AML-193 (cell line): ENCODE measurements around the gene KANSL1.
"Not testable (repeated sequence)": the region's sequence is repeated elsewhere in the genome, so short reads cannot be mapped to it uniquely, and the experiment has no call there.

Source experiments
- DNase-seq, 2 experiments: peaks; one replicate each; lab custom pipeline; 2025; lab: John Stamatoyannopoulos, UW

KANSL1 gene

DNA sequence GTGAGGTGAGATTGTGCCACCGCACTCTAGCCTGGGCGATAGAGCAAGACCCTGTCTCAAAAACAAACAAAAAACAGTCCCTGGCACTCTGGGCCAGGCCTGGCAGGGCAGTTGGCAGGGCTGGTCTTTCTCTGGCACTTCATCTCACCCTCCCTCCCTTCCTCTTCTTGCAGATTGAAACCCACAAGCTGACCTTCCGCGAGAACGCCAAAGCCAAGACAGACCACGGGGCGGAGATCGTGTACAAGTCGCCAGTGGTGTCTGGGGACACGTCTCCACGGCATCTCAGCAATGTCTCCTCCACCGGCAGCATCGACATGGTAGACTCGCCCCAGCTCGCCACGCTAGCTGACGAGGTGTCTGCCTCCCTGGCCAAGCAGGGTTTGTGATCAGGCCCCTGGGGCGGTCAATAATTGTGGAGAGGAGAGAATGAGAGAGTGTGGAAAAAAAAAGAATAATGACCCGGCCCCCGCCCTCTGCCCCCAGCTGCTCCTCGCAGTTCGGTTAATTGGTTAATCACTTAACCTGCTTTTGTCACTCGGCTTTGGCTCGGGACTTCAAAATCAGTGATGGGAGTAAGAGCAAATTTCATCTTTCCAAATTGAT is 169.3 kb downstream of the KANSL1 start:
- DNase-seq, result no peak

- DNase-seq, result not testable (repeated sequence)
Measured at GRCh38 chr17:46023366-46023765, 169.9 kb downstream of the KANSL1 start.

DNA sequence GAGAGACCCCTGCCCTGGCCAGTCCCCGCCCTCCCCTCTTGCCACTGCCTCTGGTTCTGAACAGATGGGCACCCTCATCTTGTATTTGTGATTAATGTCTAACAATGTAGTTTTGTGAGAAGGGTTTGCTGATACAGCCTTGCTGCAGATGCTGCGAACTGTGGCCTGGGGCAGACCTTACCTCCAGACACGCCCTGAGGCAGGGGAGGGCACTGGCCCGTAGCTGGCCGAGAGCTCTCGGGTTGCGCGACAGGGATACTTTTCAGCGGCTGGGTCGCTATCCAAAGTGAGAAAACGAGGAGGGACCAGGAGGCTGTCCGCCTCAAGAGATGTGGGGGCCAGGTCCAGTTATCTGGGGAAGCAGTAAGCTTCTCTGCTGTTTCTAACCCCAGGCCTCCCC is 172.2 kb downstream of the KANSL1 start:
- no peak for DNase-seq

DNA sequence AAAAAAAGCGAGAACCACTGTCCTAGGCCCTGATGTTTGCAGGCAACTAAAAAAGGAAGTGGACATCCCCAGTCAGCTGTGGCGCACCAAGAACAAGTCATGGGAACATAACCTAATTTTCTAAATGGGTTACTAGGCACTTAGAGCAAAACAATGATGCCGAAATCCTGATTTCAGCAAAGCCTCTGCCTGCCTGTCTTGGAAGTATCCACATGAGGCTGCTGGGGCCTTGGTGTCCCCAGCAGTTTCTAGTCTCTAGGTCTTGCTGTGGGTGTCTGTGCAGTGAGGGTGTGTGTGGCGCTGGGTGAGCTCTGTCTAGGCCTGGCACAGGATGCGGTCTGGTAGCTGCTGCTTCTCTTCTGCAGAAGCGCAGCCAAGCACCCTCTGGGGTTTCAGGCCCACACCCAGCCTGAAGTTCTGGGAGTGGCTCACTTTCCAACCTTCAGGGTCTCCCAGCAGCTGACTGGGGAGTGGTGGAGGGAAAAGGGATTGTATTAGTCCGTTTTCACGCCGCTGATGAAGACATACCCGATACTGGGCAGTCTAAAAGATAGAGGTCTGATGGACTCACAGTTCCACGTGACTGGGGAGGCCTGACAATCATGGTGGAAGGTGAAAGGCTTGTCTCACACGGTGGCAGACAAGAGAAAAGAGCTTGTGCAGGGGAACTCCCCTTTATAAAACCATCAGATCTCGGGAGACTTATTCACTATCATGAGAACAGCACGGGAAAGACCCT is 173.0 kb downstream of the KANSL1 start:
- DNase-seq, result no peak

- not testable (repeated sequence) for DNase-seq
Measured at GRCh38 chr17:46019408-46019925, 173.8 kb downstream of the KANSL1 start.

GRCh38 chr17:46013502-46014165 is 179.6 kb downstream of the KANSL1 start:
- no peak for DNase-seq

DNA sequence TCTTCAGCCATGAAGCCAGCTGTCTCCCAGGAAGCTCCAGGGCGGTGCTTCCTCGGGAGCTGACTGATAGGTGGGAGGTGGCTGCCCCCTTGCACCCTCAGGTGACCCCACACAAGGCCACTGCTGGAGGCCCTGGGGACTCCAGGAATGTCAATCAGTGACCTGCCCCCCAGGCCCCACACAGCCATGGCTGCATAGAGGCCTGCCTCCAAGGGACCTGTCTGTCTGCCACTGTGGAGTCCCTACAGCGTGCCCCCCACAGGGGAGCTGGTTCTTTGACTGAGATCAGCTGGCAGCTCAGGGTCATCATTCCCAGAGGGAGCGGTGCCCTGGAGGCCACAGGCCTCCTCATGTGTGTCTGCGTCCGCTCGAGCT is 180.1 kb downstream of the KANSL1 start:
- no peak for DNase-seq

- DNase-seq, result no peak
Measured at GRCh38 chr17:46012506-46013079, 180.6 kb downstream of the KANSL1 start.

GRCh38 chr17:46011711-46012505 is 181.3 kb downstream of the KANSL1 start:
- no peak for DNase-seq

DNA sequence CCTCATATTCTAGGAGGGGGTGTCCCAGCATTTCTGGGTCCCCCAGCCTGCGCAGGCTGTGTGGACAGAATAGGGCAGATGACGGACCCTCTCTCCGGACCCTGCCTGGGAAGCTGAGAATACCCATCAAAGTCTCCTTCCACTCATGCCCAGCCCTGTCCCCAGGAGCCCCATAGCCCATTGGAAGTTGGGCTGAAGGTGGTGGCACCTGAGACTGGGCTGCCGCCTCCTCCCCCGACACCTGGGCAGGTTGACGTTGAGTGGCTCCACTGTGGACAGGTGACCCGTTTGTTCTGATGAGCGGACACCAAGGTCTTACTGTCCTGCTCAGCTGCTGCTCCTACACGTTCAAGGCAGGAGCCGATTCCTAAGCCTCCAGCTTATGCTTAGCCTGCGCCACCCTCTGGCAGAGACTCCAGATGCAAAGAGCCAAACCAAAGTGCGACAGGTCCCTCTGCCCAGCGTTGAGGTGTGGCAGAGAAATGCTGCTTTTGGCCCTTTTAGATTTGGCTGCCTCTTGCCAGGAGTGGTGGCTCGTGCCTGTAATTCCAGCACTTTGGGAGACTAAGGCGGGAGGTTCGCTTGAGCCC is 182.5 kb downstream of the KANSL1 start:
- DNase-seq, result no peak

- DNase-seq, result no peak
Measured at GRCh38 chr17:46009681-46010596, 183.3 kb downstream of the KANSL1 start.

DNA sequence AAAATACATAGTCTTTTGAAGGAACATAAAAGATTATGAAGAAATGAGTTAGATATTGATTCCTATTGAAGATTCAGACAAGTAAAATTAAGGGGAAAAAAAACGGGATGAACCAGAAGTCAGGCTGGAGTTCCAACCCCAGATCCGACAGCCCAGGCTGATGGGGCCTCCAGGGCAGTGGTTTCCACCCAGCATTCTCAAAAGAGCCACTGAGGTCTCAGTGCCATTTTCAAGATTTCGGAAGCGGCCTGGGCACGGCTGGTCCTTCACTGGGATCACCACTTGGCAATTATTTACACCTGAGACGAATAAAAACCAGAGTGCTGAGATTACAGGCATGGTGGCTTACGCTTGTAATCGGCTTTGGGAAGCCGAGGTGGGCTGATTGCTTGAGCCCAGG is 184.6 kb downstream of the KANSL1 start:
- no peak for DNase-seq

- DNase-seq, result no peak
Measured at GRCh38 chr17:46007461-46007965, 185.7 kb downstream of the KANSL1 start.

DNA sequence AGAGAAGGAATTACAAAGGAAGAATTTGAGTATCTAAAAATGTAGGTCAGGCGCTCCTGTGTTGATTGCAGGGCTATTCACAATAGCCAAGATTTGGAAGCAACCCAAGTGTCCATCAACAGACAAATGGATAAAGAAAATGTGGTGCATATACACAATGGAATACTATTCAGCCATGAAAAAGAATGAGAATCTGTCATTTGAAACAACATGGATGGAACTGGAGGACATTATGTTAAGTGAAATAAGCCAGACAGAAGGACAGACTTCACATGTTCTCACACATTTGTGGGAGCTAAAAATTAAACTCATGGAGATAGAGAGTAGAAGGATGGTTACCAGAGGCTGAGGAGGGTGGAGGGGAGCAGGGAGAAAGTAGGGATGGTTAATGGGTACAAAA is 187.1 kb downstream of the KANSL1 start:
- DNase-seq, result not testable (repeated sequence)

DNA sequence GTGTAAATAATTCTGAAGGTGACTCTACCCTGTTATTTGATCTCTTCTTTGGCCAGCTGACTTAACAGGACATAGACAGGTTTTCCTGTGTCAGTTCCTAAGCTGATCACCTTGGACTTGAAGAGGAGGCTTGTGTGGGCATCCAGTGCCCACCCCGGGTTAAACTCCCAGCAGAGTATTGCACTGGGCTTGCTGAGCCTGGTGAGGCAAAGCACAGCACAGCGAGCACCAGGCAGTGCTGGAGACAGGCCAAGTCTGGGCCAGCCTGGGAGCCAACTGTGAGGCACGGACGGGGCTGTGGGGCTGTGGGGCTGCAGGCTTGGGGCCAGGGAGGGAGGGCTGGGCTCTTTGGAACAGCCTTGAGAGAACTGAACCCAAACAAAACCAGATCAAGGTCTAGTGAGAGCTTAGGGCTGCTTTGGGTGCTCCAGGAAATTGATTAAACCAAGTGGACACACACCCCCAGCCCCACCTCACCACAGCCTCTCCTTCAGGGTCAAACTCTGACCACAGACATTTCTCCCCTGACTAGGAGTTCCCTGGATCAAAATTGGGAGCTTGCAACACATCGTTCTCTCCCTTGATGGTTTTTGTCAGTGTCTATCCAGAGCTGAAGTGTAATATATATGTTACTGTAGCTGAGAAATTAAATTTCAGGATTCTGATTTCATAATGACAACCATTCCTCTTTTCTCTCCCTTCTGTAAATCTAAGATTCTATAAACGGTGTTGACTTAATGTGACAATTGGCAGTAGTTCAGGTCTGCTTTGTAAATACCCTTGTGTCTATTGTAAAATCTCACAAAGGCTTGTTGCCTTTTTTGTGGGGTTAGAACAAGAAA is 189.1 kb downstream of the KANSL1 start:
- no peak for DNase-seq

GRCh38 chr17:46002973-46003316 is 190.3 kb downstream of the KANSL1 start:
- DNase-seq, result no peak

DNA sequence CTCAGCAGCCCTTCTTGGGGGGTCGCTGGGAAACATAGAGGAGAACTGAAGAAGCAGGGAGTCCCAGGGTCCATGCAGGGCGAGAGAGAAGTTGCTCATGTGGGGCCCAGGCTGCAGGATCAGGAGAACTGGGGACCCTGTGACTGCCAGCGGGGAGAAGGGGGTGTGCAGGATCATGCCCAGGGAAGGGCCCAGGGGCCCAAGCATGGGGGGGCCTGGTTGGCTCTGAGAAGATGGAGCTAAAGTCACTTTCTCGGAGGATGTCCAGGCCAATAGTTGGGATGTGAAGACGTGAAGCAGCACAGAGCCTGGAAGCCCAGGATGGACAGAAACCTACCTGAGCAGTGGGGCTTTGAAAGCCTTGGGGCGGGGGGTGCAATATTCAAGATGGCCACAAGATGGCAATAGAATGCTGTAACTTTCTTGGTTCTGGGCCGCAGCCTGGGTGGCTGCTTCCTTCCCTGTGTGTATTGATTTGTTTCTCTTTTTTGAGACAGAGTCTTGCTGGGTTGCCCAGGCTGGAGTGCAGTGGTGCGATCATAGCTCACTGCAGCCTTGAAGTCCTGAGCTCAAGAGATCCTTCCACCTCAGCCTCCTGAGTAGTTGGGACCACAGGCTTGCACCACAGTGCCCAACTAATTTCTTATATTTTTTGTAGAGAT is 190.8 kb downstream of the KANSL1 start:
- peak; percentile 61 to 67 for DNase-seq

- DNase-seq, result no peak
Measured at GRCh38 chr17:46001390-46002310, 191.6 kb downstream of the KANSL1 start.
